Vagina (tissue), 2 donors: ENCODE data around the gene NAA30.

ENCODE experiments used
- POLR2A ChIP-seq, 2 donors: fragments of 450-650 bp; IDR thresholded peaks; one replicate each; pipeline ENCODE4 v1.6.1; 2017; ENCODE audit warnings: antibody characterized with exemption in 2 of 2, mild to moderate bottlenecking in 2 of 2, moderate library complexity in 2 of 2
- POLR2AphosphoS5 ChIP-seq, 2 donors: sonication (generic); formaldehyde crosslinking; IDR thresholded peaks; one replicate each; pipeline ENCODE4 v1.9.0; 2017; ENCODE audit warnings: antibody characterized with exemption in 2 of 2, mild to moderate bottlenecking in 2 of 2, low read depth in 1 of 2; ENCODE audit not compliant: insufficient read depth in 1 of 2
- TF ChIP-seq, protein P1 (sequence below), 3 experiments: fragments of 450-650 bp in 2 of 3; fragments of 200-600 bp in 1 of 3; sonication (generic) in 1 of 3; IDR thresholded peaks; one replicate each; pipeline ENCODE4 v1.5.1; 2017 to 2019; ENCODE audit warnings: antibody characterized with exemption in 3 of 3, mild to moderate bottlenecking in 2 of 3, moderate library complexity in 2 of 3

DNA sequence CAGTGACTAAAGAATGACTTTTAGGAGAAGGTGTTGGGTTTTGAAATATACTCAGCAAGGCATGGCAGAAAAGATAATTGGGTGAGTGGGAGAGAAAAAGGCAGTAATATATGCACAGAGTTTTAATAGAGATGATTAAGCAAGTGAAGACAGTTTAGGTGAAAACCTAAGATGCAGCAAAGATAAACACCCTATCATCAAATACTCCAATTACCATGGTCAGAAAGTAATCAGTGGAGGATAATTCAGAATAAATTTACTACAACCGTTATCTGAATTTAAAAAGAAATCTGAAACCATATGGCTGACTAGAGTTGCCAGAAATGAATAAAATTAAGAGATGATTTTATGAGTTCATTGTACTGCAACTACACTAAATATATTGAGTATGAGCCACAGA, 26.8 kb downstream of the NAA30 start:
- TF ChIP-seq, protein P1, sequence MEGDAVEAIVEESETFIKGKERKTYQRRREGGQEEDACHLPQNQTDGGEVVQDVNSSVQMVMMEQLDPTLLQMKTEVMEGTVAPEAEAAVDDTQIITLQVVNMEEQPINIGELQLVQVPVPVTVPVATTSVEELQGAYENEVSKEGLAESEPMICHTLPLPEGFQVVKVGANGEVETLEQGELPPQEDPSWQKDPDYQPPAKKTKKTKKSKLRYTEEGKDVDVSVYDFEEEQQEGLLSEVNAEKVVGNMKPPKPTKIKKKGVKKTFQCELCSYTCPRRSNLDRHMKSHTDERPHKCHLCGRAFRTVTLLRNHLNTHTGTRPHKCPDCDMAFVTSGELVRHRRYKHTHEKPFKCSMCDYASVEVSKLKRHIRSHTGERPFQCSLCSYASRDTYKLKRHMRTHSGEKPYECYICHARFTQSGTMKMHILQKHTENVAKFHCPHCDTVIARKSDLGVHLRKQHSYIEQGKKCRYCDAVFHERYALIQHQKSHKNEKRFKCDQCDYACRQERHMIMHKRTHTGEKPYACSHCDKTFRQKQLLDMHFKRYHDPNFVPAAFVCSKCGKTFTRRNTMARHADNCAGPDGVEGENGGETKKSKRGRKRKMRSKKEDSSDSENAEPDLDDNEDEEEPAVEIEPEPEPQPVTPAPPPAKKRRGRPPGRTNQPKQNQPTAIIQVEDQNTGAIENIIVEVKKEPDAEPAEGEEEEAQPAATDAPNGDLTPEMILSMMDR (IDR thresholded peaks at IDR 0.05), result no peak
- no peak for TF ChIP-seq POLR2AphosphoS5 (IDR thresholded peaks at IDR 0.05; ENCODE audit: insufficient read depth in 1 of 2, low read depth in 1 of 2)
- TF ChIP-seq POLR2A (IDR thresholded peaks at IDR 0.05), result no peak
